Activated CD4-positive, alpha-beta memory T cell treated with anti-CD3 and anti-CD28 coated beads for 36 hours (primary cell): Measurements from ENCODE around the gene TRAF3IP3. TPM values are rescaled to one million over a fixed set of nuclear protein-coding genes. Genes with fewer than 3 reads are reported as not detected.

Experiments used
- CTCF ChIA-PET: fragments of 350-600 bp; sonication (Branson Sonifier 250); formaldehyde crosslinking; loops from one replicate; lab custom pipeline; 2021; ENCODE audit warnings: antibody characterized with exemption, inconsistent platforms; lab: Charles Lee
- POLR2A ChIA-PET: fragments of 350-600 bp; sonication (Branson Sonifier 250); formaldehyde crosslinking; loops from one replicate; lab custom pipeline; 2021; ENCODE audit warnings: antibody characterized with exemption; lab: Charles Lee
- DNase-seq: peaks from one replicate; pipeline ENCODE4 v3.0.0-alpha.2; 2020
- H3K27ac Mint-ChIP-seq: one replicate; pipeline ENCODE4 v1.8.0; 2021; ENCODE audit warnings: mixed read lengths
- H3K27me3 Mint-ChIP-seq: one replicate; pipeline ENCODE4 v1.8.0; 2021; ENCODE audit warnings: mixed read lengths
- H3K36me3 Mint-ChIP-seq: one replicate; pipeline ENCODE4 v1.8.0; 2021; ENCODE audit warnings: mixed read lengths
- H3K4me1 Mint-ChIP-seq: one replicate; pipeline ENCODE4 v1.8.0; 2021; ENCODE audit warnings: low read depth, mixed read lengths
- H3K4me3 Mint-ChIP-seq: one replicate; pipeline ENCODE4 v1.8.0; 2021; ENCODE audit warnings: mild to moderate bottlenecking, mixed read lengths
- H3K9me3 Mint-ChIP-seq: one replicate; pipeline ENCODE4 v1.8.0; 2021; ENCODE audit warnings: mixed read lengths
- intact Hi-C: fragments of 100-400 bp; cut with micrococcal nuclease; formaldehyde crosslinking; loops from one replicate; pipeline ENCODE4 v1.15.1; 2023
- total RNA-seq, 2 experiments: library from RNA; stranded (reverse); gene quantifications; one replicate each; pipeline ENCODE4 v1.2.3, GENCODE V29; 2021

TRAF3IP3 gene
- total RNA-seq, 2 experiments from 2014 or later: 212 to 217 TPM

- intact Hi-C loops: loop anchor here (5.0 kb wide), 1 partner anchor 259 kb away; no protein-coding TSS in a partner anchor
- peaks cover 36% of the 10 kb centered on the region for H3K4me1 Mint-ChIP-seq
- no peak overlapping the region for H3K4me3 Mint-ChIP-seq
- peaks cover 3% of the 10 kb centered on the region for H3K36me3 Mint-ChIP-seq
- DNase-seq: no peak
- ChIA-PET CTCF (interaction anchor here (0.9 to 2.3 kb wide), 5 partner anchors 10 to 41 kb away, joined by 4 to 10 read pairs (median 6); partner anchors contain the start of gene C1orf74), POLR2A (no interaction called here)
- H3K9me3 Mint-ChIP-seq: no peaks in the 10 kb centered on the region
- H3K27ac Mint-ChIP-seq: no peak overlapping the region
- peaks cover 14% of the 10 kb centered on the region for H3K27me3 Mint-ChIP-seq
Observed at GRCh38 chr1:209825591-209826434, 70.0 kb downstream of the TRAF3IP3 start.

GRCh38 chr1:209827384-209828262 is 71.8 kb downstream of the TRAF3IP3 start, which contains the start of gene UTP25:
TSS of gene UTP25 (plus strand) at chr1:209827972. CDS start at chr1:209828064, 92 bp downstream.
- no peaks in the 10 kb centered on the region for H3K9me3 Mint-ChIP-seq
- CTCF ChIA-PET: interaction anchor here (0.6 to 2.3 kb wide), 20 partner anchors 9 to 547 kb away, joined by 3 to 10 read pairs (median 4); partner anchors contain the start of genes C1orf74 and TRAF3IP3

GRCh38 chr1:209829716-209830115 is 73.9 kb downstream of the TRAF3IP3 start:
- Mint-ChIP-seq H3K4me3 (peak overlapping the region; percentile 93), H3K4me1 (peaks cover 39% of the 10 kb centered on the region), H3K27me3 (no peaks in the 10 kb centered on the region), H3K9me3 (no peaks in the 10 kb centered on the region), H3K27ac (no peak overlapping the region), H3K36me3 (peaks cover 29% of the 10 kb centered on the region)
- CTCF ChIA-PET: interaction anchor here (1.0 to 1.6 kb wide), 3 partner anchors 17 to 264 kb away, joined by 3 to 4 read pairs (median 3); no protein-coding TSS in a partner anchor
- POLR2A ChIA-PET: no interaction called here
- no peak for DNase-seq
- intact Hi-C loops: loop anchor here (5.0 kb wide), 1 partner anchor 262 kb away; no protein-coding TSS in a partner anchor

More at GRCh38 chr1:209827384-209828262, 71.8 kb downstream of the TRAF3IP3 start, which contains the start of gene UTP25:
- Mint-ChIP-seq H3K27me3 (peaks cover 4% of the 10 kb centered on the region), H3K27ac (peak within 1 kb of the TSS; percentile 88), H3K36me3 (peaks cover 13% of the 10 kb centered on the region), H3K4me3 (peak within 1 kb of the TSS; percentile 93), H3K4me1 (peaks cover 42% of the 10 kb centered on the region)
- POLR2A ChIA-PET: interaction anchor here (0.6 to 2.0 kb wide), 8 partner anchors 10 to 547 kb away, joined by 3 to 9 read pairs (median 4); partner anchors contain the start of gene TRAF3IP3
- intact Hi-C loops: loop anchor here (1.0 to 5.0 kb wide), 4 partner anchors 43 to 260 kb away; partner anchors contain the start of gene C1orf74
- peak; percentile 97 for DNase-seq

- DNase-seq: no peak
- intact Hi-C loops: no loop called here
- ChIA-PET POLR2A (interaction anchor here (0.5 to 0.6 kb wide), 2 partner anchors 66 to 72 kb away, joined by 4 to 5 read pairs; no protein-coding TSS in a partner anchor), CTCF (interaction anchor here (1.1 kb wide), 2 partner anchors 8 to 265 kb away, joined by 3 to 6 read pairs; no protein-coding TSS in a partner anchor)
- peaks cover 49% of the 10 kb centered on the region for H3K4me1 Mint-ChIP-seq
- no peaks in the 10 kb centered on the region for H3K9me3 Mint-ChIP-seq
- H3K4me3 Mint-ChIP-seq: no peak overlapping the region
- H3K27ac Mint-ChIP-seq: no peak overlapping the region
- peaks cover 35% of the 10 kb centered on the region for H3K36me3 Mint-ChIP-seq
- H3K27me3 Mint-ChIP-seq: no peaks in the 10 kb centered on the region
Observed at GRCh38 chr1:209830722-209831121, 74.9 kb downstream of the TRAF3IP3 start.

- no peak overlapping the region for H3K27ac Mint-ChIP-seq
- POLR2A ChIA-PET: no interaction called here
- no peak overlapping the region for H3K4me3 Mint-ChIP-seq
- no peak for DNase-seq
- CTCF ChIA-PET: interaction anchor here (1.1 kb wide), 1 partner anchor 9 kb away, joined by 6 read pairs; no protein-coding TSS in a partner anchor
- no peaks in the 10 kb centered on the region for H3K9me3 Mint-ChIP-seq
- peaks cover 39% of the 10 kb centered on the region for H3K36me3 Mint-ChIP-seq
- intact Hi-C loops: no loop called here
- no peaks in the 10 kb centered on the region for H3K27me3 Mint-ChIP-seq
- peaks cover 58% of the 10 kb centered on the region for H3K4me1 Mint-ChIP-seq
Observed at GRCh38 chr1:209831615-209832014, 75.8 kb downstream of the TRAF3IP3 start.

Other genes starting within 250 kb of the TRAF3IP3 start
- under 1 TPM; 0.69 to 0.94 TPM for gene CAMK1G, start 172.3 kb upstream of the TRAF3IP3 start, total RNA-seq
- 10 to 100 TPM; 14.6 to 14.7 TPM for gene LAMB3, start 103.6 kb upstream of the TRAF3IP3 start, total RNA-seq
- 10 to 100 TPM; 92.7 to 93.1 TPM for gene G0S2, start 80.6 kb upstream of the TRAF3IP3 start, total RNA-seq
- 10 to 100 TPM; 22.4 to 23.9 TPM for gene HSD11B1, start 51.2 kb upstream of the TRAF3IP3 start, total RNA-seq
- gene C1orf74, start 28.5 kb downstream of the TRAF3IP3 start, total RNA-seq: 1 to 10 TPM; 3.5 to 3.9 TPM
- under 1 TPM; 0.07 to 0.31 TPM for gene IRF6, start 50.1 kb downstream of the TRAF3IP3 start, total RNA-seq
- gene UTP25, start 71.9 kb downstream of the TRAF3IP3 start, total RNA-seq: 1 to 10 TPM; 6.6 to 7.1 TPM
- gene SYT14, start 182.2 kb downstream of the TRAF3IP3 start, total RNA-seq: not detected